H1 (cell line): ENCODE data around the gene PAQR9. TPM values are rescaled to one million over a fixed set of nuclear protein-coding genes. Genes with fewer than 3 reads are reported as not detected.

Source experiments
- CTCF ChIA-PET: fragments of 300-600 bp; sonication (Branson Sonifier 250); formaldehyde crosslinking; loops from one replicate; lab custom pipeline; 2021; ENCODE audit not compliant: partially characterized antibody; lab: Charles Lee
- POLR2A ChIA-PET: fragments of 300-600 bp; sonication (Branson Sonifier 250); formaldehyde crosslinking; loops from one replicate; lab custom pipeline; 2021; ENCODE audit warnings: inconsistent platforms; ENCODE audit not compliant: partially characterized antibody; lab: Charles Lee
- DNase-seq, 2 experiments: peaks; one replicate each; pipeline versions ENCODE4 v3.0.0 to v3.0.0-alpha.2; 2010 to 2022; ENCODE audit warnings: low spot score in 2 of 2, low read depth in 1 of 2, mixed read lengths in 1 of 2
- FAIRE-seq: peaks from 2 replicates; lab custom pipeline; 2011; peaks lifted over from hg19 to GRCh38; lab: Jason Lieb, UNC
- H2AFZ ChIP-seq: 2 replicates; pipeline ENCODE4 v1.8.1; 2012; ENCODE audit warnings: low read length, inconsistent platforms
- H2AK5ac ChIP-seq: 2 replicates; pipeline ENCODE4 v1.6.1; 2013; ENCODE audit warnings: low read depth, low read length
- H2BK120ac ChIP-seq: replicated peaks from 2 replicates; pipeline ENCODE3; 2013; ENCODE audit warnings: low read depth, low read length, inconsistent platforms
- H2BK12ac ChIP-seq: 2 replicates; pipeline ENCODE4 v1.6.1; 2013; ENCODE audit warnings: low read depth, low read length
- H2BK15ac ChIP-seq: 2 replicates; pipeline ENCODE4 v1.6.1; 2013; ENCODE audit warnings: low read length
- H2BK20ac ChIP-seq: 2 replicates; pipeline ENCODE4 v1.6.1; 2013; ENCODE audit warnings: low read length
- H2BK5ac ChIP-seq: 2 replicates; pipeline ENCODE4 v1.6.1; 2013; ENCODE audit warnings: low read depth, low read length
- H3K14ac ChIP-seq: 2 replicates; pipeline ENCODE4 v1.6.1; 2013; ENCODE audit warnings: inconsistent platforms; ENCODE audit not compliant: insufficient read length
- H3K18ac ChIP-seq: 2 replicates; pipeline ENCODE4 v1.6.1; 2013; ENCODE audit warnings: low read length; ENCODE audit errors: extremely low read depth
- H3K23ac ChIP-seq: 2 replicates; pipeline ENCODE4 v1.6.1; 2013; ENCODE audit warnings: inconsistent platforms; ENCODE audit not compliant: insufficient read length
- H3K23me2 ChIP-seq: 2 replicates; pipeline ENCODE4 v1.6.1; 2013; ENCODE audit warnings: low read depth, low read length
- H3K27ac ChIP-seq: 2 replicates; pipeline ENCODE4 v1.6.1; 2011; ENCODE audit warnings: low read depth, low read length, inconsistent platforms
- H3K27me3 ChIP-seq, 4 experiments: replicated peaks in 1 of 4; 1 replicate in 1 of 4; 2 replicates in 3 of 4; pipeline versions ENCODE4 v1.6.1 to v1.8.1; 2011 to 2013; ENCODE audit warnings: low read length in 3 of 4, mild to moderate bottlenecking in 3 of 4, inconsistent platforms in 2 of 4, mixed read lengths in 2 of 4, moderate library complexity in 1 of 4; ENCODE audit not compliant: control insufficient read depth in 3 of 4, insufficient read depth in 3 of 4; ENCODE audit errors: extremely low read depth in 1 of 4
- H3K36me3 ChIP-seq, 4 experiments: 2 replicates each; pipeline versions ENCODE4 v1.6.1 to v1.8.1; 2011 to 2013; ENCODE audit warnings: mild to moderate bottlenecking in 4 of 4, low read length in 3 of 4, moderate library complexity in 2 of 4, control low read depth in 1 of 4, inconsistent platforms in 1 of 4; ENCODE audit not compliant: insufficient read depth in 4 of 4, control insufficient read depth in 2 of 4
- H3K4ac ChIP-seq: replicated peaks from 2 replicates; pipeline ENCODE3; 2013; ENCODE audit warnings: low read length, low read depth, mixed read lengths, inconsistent platforms; ENCODE audit not compliant: insufficient read length
- H3K4me1 ChIP-seq, 4 experiments: replicated peaks in 1 of 4; 1 replicate in 1 of 4; 2 replicates in 3 of 4; pipeline versions ENCODE4 v1.6.1 to v1.8.1; 2011 to 2013; ENCODE audit warnings: low read length in 3 of 4, inconsistent platforms in 2 of 4, mixed read lengths in 1 of 4; ENCODE audit not compliant: insufficient read depth in 4 of 4, control insufficient read depth in 3 of 4
- H3K4me2 ChIP-seq, 2 experiments: 2 replicates each; pipeline versions ENCODE4 v1.6.1 to v1.8.1; 2011 to 2013; ENCODE audit warnings: low read depth in 2 of 2, low read length in 2 of 2, control low read depth in 1 of 2, inconsistent platforms in 1 of 2, mild to moderate bottlenecking in 1 of 2; ENCODE audit not compliant: insufficient read depth in 1 of 2
- H3K4me3 ChIP-seq, 4 experiments: fragments of 200-600, 300-600 bp in 1 of 4; sonication (generic), shearing (Covaris generic), sonication (Bioruptor Twin) in 1 of 4; 2 replicates each; pipeline versions ENCODE4 v1.5.1 to v1.8.1; 2011 to 2016; ENCODE audit warnings: low read length in 4 of 4, low read depth in 3 of 4, control low read depth in 2 of 4, inconsistent platforms in 2 of 4, mild to moderate bottlenecking in 2 of 4, mixed read lengths in 1 of 4, moderate library complexity in 1 of 4; ENCODE audit not compliant: insufficient read depth in 2 of 4; ENCODE audit errors: extremely low read depth in 1 of 4
- H3K56ac ChIP-seq: replicated peaks from 2 replicates; pipeline ENCODE3; 2013; ENCODE audit warnings: low read depth, mild to moderate bottlenecking, mixed read lengths, low read length, inconsistent platforms; ENCODE audit not compliant: insufficient read length
- H3K79me1 ChIP-seq: 2 replicates; pipeline ENCODE4 v1.6.1; 2013; ENCODE audit warnings: low read depth, low read length, control low read depth
- H3K79me2 ChIP-seq, 2 experiments: 2 replicates each; pipeline versions ENCODE4 v1.6.1 to v1.8.1; 2012 to 2013; ENCODE audit warnings: low read length in 2 of 2, mild to moderate bottlenecking in 2 of 2, inconsistent platforms in 1 of 2; ENCODE audit not compliant: insufficient read depth in 2 of 2, control insufficient read depth in 1 of 2
- H3K9ac ChIP-seq, 4 experiments: replicated peaks in 1 of 4; 1 replicate in 1 of 4; 2 replicates in 3 of 4; pipeline versions ENCODE4 v1.6.1 to v1.8.1; 2011 to 2013; ENCODE audit warnings: low read depth in 3 of 4, low read length in 3 of 4, control low read depth in 2 of 4, mild to moderate bottlenecking in 2 of 4, moderate library complexity in 2 of 4, inconsistent platforms in 1 of 4; ENCODE audit errors: extremely low read depth in 1 of 4
- H3K9me3 ChIP-seq, 2 experiments: 2 replicates each; pipeline versions ENCODE4 v1.6.1 to v1.8.1; 2012 to 2013; ENCODE audit warnings: mild to moderate bottlenecking in 2 of 2, moderate library complexity in 2 of 2, control low read depth in 1 of 2, inconsistent platforms in 1 of 2, low read depth in 1 of 2, low read length in 1 of 2, mixed read lengths in 1 of 2; ENCODE audit not compliant: insufficient read depth in 2 of 2
- H4K20me1 ChIP-seq, 2 experiments: replicated peaks in 1 of 2; 2 replicates each; pipeline versions ENCODE3 to v1.8.1; 2011 to 2013; ENCODE audit warnings: inconsistent platforms in 2 of 2, low read length in 2 of 2, mild to moderate bottlenecking in 1 of 2; ENCODE audit not compliant: insufficient read depth in 2 of 2, control insufficient read depth in 1 of 2
- H4K5ac ChIP-seq: 2 replicates; pipeline ENCODE4 v1.6.1; 2013; ENCODE audit warnings: low read length, low read depth, mixed read lengths, inconsistent platforms; ENCODE audit not compliant: insufficient read length
- H4K8ac ChIP-seq: 2 replicates; pipeline ENCODE4 v1.8.0; 2013; ENCODE audit warnings: mild to moderate bottlenecking, moderate library complexity, low read length, inconsistent platforms; ENCODE audit not compliant: insufficient read depth; ENCODE audit errors: extremely low read depth
- H4K91ac ChIP-seq: replicated peaks from 2 replicates; pipeline ENCODE3; 2013; ENCODE audit warnings: low read length, mixed read lengths, inconsistent platforms; ENCODE audit not compliant: insufficient read length
- ASH2L ChIP-seq: fragments of 200-600, 300-600 bp; sonication (generic); IDR thresholded peaks from one replicate; pipeline ENCODE4 v1.7.1; 2017; ENCODE audit warnings: low read length
- BACH1 ChIP-seq: IDR thresholded peaks from 2 replicates; pipeline ENCODE4 v1.6.1; 2012; ENCODE audit warnings: low read length, improper control_type of control experiment
- CBX8 ChIP-seq: fragments of 300-800, 300-1000 bp; sonication (generic); IDR thresholded peaks from 2 replicates; pipeline ENCODE4 v1.7.1; 2016; ENCODE audit warnings: low read depth, low read length, borderline replicate concordance
- CHD2 ChIP-seq: IDR thresholded peaks from 2 replicates; pipeline ENCODE4 v1.6.1; 2012; ENCODE audit warnings: low read length, improper control_type of control experiment
- EGR1 ChIP-seq: IDR thresholded peaks from 2 replicates; pipeline ENCODE4 v1.6.1; 2011; ENCODE audit warnings: low read depth, low read length, borderline replicate concordance
- GABPA ChIP-seq: IDR thresholded peaks from 2 replicates; pipeline ENCODE4 v1.6.1; 2011; ENCODE audit warnings: mild to moderate bottlenecking, low read length, moderate library complexity, borderline replicate concordance; ENCODE audit not compliant: insufficient read depth
- JUND ChIP-seq: IDR thresholded peaks from 2 replicates; pipeline ENCODE4 v1.6.1; 2011; ENCODE audit warnings: mild to moderate bottlenecking, improper control_type of control experiment, low read length
- KDM4A ChIP-seq: IDR thresholded peaks from one replicate; pipeline ENCODE4 v1.7.1; 2012; ENCODE audit warnings: low read depth, mild to moderate bottlenecking, moderate library complexity, low read length, inconsistent platforms; ENCODE audit not compliant: severe bottlenecking
- RBBP5 ChIP-seq: IDR thresholded peaks from 2 replicates; pipeline ENCODE4 v1.7.1; 2012; ENCODE audit warnings: low read depth, mild to moderate bottlenecking, inconsistent platforms, low read length, moderate library complexity, borderline replicate concordance
- SIX5 ChIP-seq: IDR thresholded peaks from 2 replicates; pipeline ENCODE4 v1.6.1; 2011; ENCODE audit warnings: mild to moderate bottlenecking, low read depth, low read length
- SP1 ChIP-seq: IDR thresholded peaks from 2 replicates; pipeline ENCODE4 v1.6.1; 2011; ENCODE audit warnings: low read depth, low read length
- TEAD4 ChIP-seq: IDR thresholded peaks from 2 replicates; pipeline ENCODE4 v1.6.1; 2012; ENCODE audit warnings: low read depth, low read length, inconsistent platforms, mixed read lengths
- ZNF274 ChIP-seq: IDR thresholded peaks from 2 replicates; pipeline ENCODE4 v1.7.0; 2012; ENCODE audit warnings: low read length, borderline replicate concordance; ENCODE audit errors: extremely low read depth
- WGBS, 2 experiments: shearing (Covaris generic) in 1 of 2; methylation state at CpG; one replicate each; pipeline versions ENCODE4 v1.1.6 to v1.1.7; 2013 to 2015; ENCODE audit warnings: low lambda C conversion rate in 2 of 2, mixed read lengths in 2 of 2, inconsistent platforms in 1 of 2, low coverage in 1 of 2, missing lambda C conversion rate in 1 of 2; ENCODE audit not compliant: insufficient replicate concordance in 2 of 2, insufficient coverage in 1 of 2, insufficient read length in 1 of 2; ENCODE audit errors: extremely low coverage in 1 of 2, missing lambda C conversion rate in 1 of 2; 5-methylcytosine and 5-hydroxymethylcytosine counted together
- polyA plus RNA-seq, 7 experiments: library from polyadenylated mRNA; depleted of rRNA in 3 of 7; stranded (reverse) in 5 of 7; unstranded in 2 of 7; fragments of >200 nt in 5 of 7; fragments of 200-250 nt in 2 of 7; gene quantifications; 1 replicate in 5 of 7; 2 replicates in 1 of 7; 4 replicates in 1 of 7; pipeline versions ENCODE4 v1.2.1 to v1.2.3, GENCODE V29; 2011 to 2013; ENCODE audit warnings: missing spikeins in 2 of 7, mixed read lengths in 2 of 7
- total RNA-seq: library from RNA; stranded (reverse); fragmentation: NEBNext Ultra II Directional; extraction: Animal tissue kit (Norgen Biotek cat#: 25700); gene quantifications from 2 replicates; pipeline ENCODE4 v1.2.1, GENCODE V29; 2021

Gene PAQR9
- total and polyA plus RNA-seq, 2 of the 8 experiments (the other 6 are each of a cell fraction or from before 2014, with no cell fraction given) = 2.6 to 5.2 TPM

GRCh38 chr3:142944342-142944741, 19.1 kb downstream of the PAQR9 start:
- FAIRE-seq (no peak), DNase-seq (no peak)
- H3K14ac ChIP-seq = no peak overlapping the region
- no peak overlapping the region for H2BK12ac ChIP-seq
- H3K9me3 ChIP-seq = no peaks in the 10 kb centered on the region
- H3K79me2 ChIP-seq = no peaks in the 10 kb centered on the region
- H2AK5ac ChIP-seq = no peak overlapping the region
- no peak overlapping the region for H3K56ac ChIP-seq
- no peaks in the 10 kb centered on the region for H3K36me3 ChIP-seq
- H3K23me2 ChIP-seq = peaks cover 2% of the 10 kb centered on the region; the same call in 1 of the 2 replicates
- no peak overlapping the region for H3K18ac ChIP-seq
- TF ChIP-seq CHD2 = no peak
- no peak for TF ChIP-seq ASH2L
- no peak for TF ChIP-seq JUND
- TF ChIP-seq KDM4A = no peak
- no peak for TF ChIP-seq SP1
- no peak for TF ChIP-seq GABPA
- TF ChIP-seq SIX5 = no peak
- no peak for TF ChIP-seq RBBP5
- no peak for TF ChIP-seq TEAD4
- TF ChIP-seq ZNF274 = no peak
- no peak for TF ChIP-seq BACH1
- no peak for TF ChIP-seq CBX8
- no peak for TF ChIP-seq EGR1
- no peak overlapping the region for H2BK120ac ChIP-seq
- H2BK5ac ChIP-seq = no peak overlapping the region
- no peak overlapping the region for H3K23ac ChIP-seq
- no peak overlapping the region for H2AFZ ChIP-seq
- H4K91ac ChIP-seq = no peak overlapping the region
- ChIA-PET POLR2A (interaction anchor here (1.4 kb wide), 1 partner anchor 57 kb away, joined by 4 read pairs; the partner anchor contains the start of gene U2SURP), CTCF (interaction anchor here (0.7 to 2.7 kb wide), 4 partner anchors 13 to 153 kb away, joined by 3 to 12 read pairs (median 7); no protein-coding TSS in a partner anchor)
- no peaks in the 10 kb centered on the region for H3K27me3 ChIP-seq
- H4K8ac ChIP-seq = no peak overlapping the region
- no peaks in the 10 kb centered on the region for H4K20me1 ChIP-seq
- H3K79me1 ChIP-seq = no peaks in the 10 kb centered on the region
- no peak overlapping the region for H3K9ac ChIP-seq
- no peak overlapping the region for H2BK20ac ChIP-seq
- 74% methylated on average over 4 of the region's 4 CpGs; no CpG with 5 or more reads in 1 of the 2 experiments for WGBS, 2 experiments
- peaks cover 0 to 3% (median 1%) of the 10 kb centered on the region in 4 experiments; a peak in 1 of 7 replicates for H3K4me1 ChIP-seq
- H3K4ac ChIP-seq = no peak overlapping the region
- no peak overlapping the region for H3K27ac ChIP-seq
- no peak overlapping the region for H2BK15ac ChIP-seq
- H3K4me2 ChIP-seq = no peak overlapping the region
- H3K4me3 ChIP-seq = no peak overlapping the region
- H4K5ac ChIP-seq = no peak overlapping the region
